ENCODE data around the gene SLC38A10.

SLC38A10 gene

DNA sequence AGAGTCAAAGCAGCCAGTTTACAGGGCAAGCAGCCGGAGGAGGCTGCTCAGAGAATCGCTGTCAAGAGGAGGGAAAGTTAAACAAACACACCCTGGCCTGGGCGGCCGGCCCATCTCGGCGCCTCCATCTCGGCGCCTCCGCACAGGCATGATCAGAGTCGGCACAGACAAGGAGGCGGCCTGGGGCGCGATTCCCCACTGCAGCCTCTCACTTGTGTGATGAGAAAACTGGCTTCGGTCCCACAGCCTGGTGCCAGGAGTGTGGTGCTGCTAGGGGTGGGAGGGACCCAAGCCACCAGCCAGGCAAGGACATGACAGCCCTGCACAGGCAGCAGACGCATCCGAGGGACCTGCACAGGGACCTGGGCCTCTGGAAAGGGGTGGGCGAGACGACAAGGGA is 17.7 kb downstream of the SLC38A10 start:
- TF ChIP-seq, protein P1, sequence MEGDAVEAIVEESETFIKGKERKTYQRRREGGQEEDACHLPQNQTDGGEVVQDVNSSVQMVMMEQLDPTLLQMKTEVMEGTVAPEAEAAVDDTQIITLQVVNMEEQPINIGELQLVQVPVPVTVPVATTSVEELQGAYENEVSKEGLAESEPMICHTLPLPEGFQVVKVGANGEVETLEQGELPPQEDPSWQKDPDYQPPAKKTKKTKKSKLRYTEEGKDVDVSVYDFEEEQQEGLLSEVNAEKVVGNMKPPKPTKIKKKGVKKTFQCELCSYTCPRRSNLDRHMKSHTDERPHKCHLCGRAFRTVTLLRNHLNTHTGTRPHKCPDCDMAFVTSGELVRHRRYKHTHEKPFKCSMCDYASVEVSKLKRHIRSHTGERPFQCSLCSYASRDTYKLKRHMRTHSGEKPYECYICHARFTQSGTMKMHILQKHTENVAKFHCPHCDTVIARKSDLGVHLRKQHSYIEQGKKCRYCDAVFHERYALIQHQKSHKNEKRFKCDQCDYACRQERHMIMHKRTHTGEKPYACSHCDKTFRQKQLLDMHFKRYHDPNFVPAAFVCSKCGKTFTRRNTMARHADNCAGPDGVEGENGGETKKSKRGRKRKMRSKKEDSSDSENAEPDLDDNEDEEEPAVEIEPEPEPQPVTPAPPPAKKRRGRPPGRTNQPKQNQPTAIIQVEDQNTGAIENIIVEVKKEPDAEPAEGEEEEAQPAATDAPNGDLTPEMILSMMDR (conservative IDR thresholded peaks at IDR 0.05; ENCODE audit: control insufficient read depth, insufficient read depth, low read depth, low read length), result no peak
- no peak for DNase-seq (ENCODE audit: low read depth)
- H3K4me3 ChIP-seq (ENCODE audit: control insufficient read depth, low read depth, low read length), result no peak overlapping the region

DNA sequence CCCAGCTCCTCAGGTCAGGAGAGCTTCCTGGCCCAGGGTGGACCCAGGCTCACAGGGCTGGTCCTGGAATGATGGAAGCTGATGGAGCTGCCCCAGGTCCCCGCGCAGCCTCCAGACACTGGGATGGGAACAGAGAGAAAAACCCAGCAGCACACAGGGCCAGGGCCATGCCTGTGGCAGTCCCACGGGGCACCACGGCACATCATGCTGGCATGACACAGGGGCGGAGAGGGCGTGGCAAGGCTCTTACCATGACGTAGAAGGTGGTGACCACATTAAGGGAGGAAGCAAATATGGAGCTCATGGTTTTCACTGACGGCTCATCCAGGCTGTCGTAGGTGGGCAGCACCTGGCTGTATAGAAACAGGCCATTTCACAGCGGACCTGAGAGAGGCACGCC is 18.3 kb downstream of the SLC38A10 start:
- TF ChIP-seq, protein P1 (conservative IDR thresholded peaks at IDR 0.05; ENCODE audit: control insufficient read depth, insufficient read depth, low read depth, low read length), result no peak
- H3K4me3 ChIP-seq (ENCODE audit: control insufficient read depth, low read depth, low read length), result no peak overlapping the region
- DNase-seq (ENCODE audit: low read depth), result no peak

DNA sequence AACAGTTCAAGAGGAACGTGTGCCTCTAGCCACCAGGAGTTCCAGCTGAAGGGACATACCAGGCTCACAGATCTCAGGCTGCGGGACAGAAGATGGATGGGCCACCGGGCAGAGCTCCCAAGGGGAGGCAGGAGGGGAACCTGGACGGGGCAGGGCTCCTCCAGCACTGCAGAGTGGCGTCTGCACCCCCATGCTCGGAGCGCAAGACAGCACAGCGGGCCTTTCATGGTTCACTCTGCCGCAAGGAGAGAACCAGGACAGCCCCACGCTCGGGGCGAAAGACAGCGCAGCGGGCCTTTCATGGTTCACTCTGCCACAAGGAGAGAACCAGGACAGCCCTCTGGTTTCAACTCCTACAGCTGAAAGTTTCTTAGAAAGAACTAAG is 20.6 kb downstream of the SLC38A10 start:
- no peak overlapping the region for H3K4me3 ChIP-seq (ENCODE audit: control insufficient read depth, low read depth, low read length)
- TF ChIP-seq, protein P1 (conservative IDR thresholded peaks at IDR 0.05; ENCODE audit: control insufficient read depth, insufficient read depth, low read depth, low read length), result no peak
- DNase-seq (ENCODE audit: low read depth), result no peak

DNA sequence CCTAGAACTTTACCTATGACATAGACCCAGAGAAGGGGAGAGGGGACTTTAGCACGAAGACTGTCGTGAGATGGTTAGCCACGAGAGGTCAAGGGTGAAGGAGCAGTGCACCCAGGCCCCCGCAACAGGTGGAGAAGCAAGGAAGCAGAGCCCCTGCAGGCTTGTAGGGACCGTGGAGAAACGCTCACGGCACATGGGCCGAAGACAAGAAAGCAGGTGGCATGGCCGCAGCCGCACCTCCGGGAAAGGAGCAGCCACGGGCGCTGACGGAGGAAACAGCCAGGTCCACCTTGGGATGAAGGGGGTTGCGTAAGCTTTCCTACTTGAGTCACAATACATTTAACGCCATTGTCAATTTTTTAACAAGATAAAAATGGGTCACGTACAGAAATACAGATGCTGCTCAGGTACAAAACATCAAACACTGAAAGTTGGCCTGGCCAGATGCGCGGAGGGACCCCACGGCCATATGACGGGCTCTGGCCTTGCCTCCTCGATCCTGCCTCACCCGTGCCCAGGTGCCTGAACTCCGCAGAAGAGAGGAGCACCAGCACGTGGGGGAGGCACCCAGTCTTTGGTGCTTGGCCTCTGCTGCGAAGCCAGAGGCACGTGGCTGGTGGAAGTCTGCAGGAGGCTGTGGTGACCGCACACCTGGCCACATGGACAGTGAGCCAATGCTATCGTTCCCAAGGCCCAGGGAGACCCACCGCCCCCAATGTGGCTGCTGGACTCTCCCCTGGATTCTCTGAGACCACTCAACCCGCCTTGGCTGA is 21.2 kb downstream of the SLC38A10 start:
- TF ChIP-seq, protein P1 (conservative IDR thresholded peaks at IDR 0.05; ENCODE audit: control insufficient read depth, insufficient read depth, low read depth, low read length), result no peak

DNA sequence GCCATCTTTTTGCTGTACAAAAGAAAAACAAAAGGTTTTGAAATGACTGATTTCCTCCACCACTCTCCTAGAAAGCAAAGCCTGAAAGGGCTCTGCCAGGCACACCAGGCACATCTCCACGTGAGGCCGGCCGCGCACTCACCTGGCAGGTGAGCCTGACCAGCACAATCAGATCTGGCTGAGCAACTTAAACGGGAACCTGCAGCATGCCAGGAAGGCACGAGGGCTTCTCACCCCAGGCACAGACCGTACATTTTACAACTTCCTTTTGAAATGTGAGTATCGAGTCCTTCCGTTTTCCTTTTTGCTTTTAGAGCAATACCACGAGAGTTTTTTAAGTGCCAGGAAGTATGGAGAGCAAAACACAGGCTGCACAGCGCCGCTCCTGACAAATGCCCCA is 22.5 kb downstream of the SLC38A10 start:
- DNase-seq (ENCODE audit: low read depth), result no peak
- no peak overlapping the region for H3K4me3 ChIP-seq (ENCODE audit: control insufficient read depth, low read depth, low read length)
- TF ChIP-seq, protein P1 (conservative IDR thresholded peaks at IDR 0.05; ENCODE audit: control insufficient read depth, insufficient read depth, low read depth, low read length), result no peak

More for the DNA sequence above, 21.2 kb downstream of the SLC38A10 start:
- no peak for DNase-seq (ENCODE audit: low read depth)
- no peak overlapping the region for H3K4me3 ChIP-seq (ENCODE audit: control insufficient read depth, low read depth, low read length)

DNA sequence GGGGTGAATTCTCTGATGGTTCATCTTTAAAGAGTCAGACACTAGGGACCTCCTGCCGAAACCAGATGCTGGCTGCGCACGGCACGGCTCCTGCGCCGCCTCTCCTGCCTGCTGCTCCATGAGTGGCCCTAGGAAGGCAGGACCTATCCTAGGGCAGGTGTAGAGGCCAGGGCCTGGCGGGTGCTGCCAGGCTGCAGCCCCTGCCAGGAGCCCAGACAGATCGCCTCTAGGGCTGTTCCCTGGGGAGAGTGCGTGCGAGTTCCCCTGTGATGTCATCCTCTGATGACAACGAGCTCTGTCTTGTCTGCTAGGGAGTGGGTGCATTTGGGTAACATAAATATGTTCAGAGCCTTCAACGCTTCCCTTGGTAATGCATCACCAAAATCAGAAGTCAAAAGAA is 23.9 kb downstream of the SLC38A10 start:
- no peak for DNase-seq (ENCODE audit: low read depth)
- TF ChIP-seq, protein P1 (conservative IDR thresholded peaks at IDR 0.05; ENCODE audit: control insufficient read depth, insufficient read depth, low read depth, low read length), result no peak
- no peak overlapping the region for H3K4me3 ChIP-seq (ENCODE audit: control insufficient read depth, low read depth, low read length)

Measured in fibroblast of mammary gland (primary cell).